ENCODE results near the gene PNISR. TPM values are rescaled to one million over a fixed set of nuclear protein-coding genes. Genes with fewer than 3 reads are reported as not detected.

The PNISR gene
- total and polyA plus RNA-seq, 2 of the 13 experiments (the other 11 are each of a cell fraction or from before 2014, with no cell fraction given): 43.0 to 48.0 TPM

GRCh38 chr6:99424761-99425646 is at the start of gene PNISR (continued):
- TF ChIP-seq NFAT5 (CRISPR knock-in tag; IDR thresholded peaks at IDR 0.05): no peak
- TF ChIP-seq, protein P1, sequence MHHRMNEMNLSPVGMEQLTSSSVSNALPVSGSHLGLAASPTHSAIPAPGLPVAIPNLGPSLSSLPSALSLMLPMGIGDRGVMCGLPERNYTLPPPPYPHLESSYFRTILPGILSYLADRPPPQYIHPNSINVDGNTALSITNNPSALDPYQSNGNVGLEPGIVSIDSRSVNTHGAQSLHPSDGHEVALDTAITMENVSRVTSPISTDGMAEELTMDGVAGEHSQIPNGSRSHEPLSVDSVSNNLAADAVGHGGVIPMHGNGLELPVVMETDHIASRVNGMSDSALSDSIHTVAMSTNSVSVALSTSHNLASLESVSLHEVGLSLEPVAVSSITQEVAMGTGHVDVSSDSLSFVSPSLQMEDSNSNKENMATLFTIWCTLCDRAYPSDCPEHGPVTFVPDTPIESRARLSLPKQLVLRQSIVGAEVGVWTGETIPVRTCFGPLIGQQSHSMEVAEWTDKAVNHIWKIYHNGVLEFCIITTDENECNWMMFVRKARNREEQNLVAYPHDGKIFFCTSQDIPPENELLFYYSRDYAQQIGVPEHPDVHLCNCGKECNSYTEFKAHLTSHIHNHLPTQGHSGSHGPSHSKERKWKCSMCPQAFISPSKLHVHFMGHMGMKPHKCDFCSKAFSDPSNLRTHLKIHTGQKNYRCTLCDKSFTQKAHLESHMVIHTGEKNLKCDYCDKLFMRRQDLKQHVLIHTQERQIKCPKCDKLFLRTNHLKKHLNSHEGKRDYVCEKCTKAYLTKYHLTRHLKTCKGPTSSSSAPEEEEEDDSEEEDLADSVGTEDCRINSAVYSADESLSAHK (CRISPR knock-in tag; IDR thresholded peaks at IDR 0.05; ENCODE audit: borderline replicate concordance): no peak
- peak; percentile 84 for TF ChIP-seq SALL1 (CRISPR knock-in tag; IDR thresholded peaks at IDR 0.05)
- TF ChIP-seq ZNF607 (CRISPR knock-in tag; IDR thresholded peaks at IDR 0.05; ENCODE audit: borderline replicate concordance): peak; percentile 62; the same call in 1 of the 2 replicates
- TF ChIP-seq ZFYVE20 (CRISPR knock-in tag; IDR thresholded peaks at IDR 0.05; ENCODE audit: borderline replicate concordance, low read depth): no peak
- no peak for TF ChIP-seq XBP1 (CRISPR knock-in tag; IDR thresholded peaks at IDR 0.05)
- TF ChIP-seq FOSL2 (CRISPR knock-in tag; IDR thresholded peaks at IDR 0.05): 0 out of 2 replicates have a peak, but pooled peaks have one; percentile 14
- no peak for TF ChIP-seq JDP2 (CRISPR knock-in tag; IDR thresholded peaks at IDR 0.05; ENCODE audit: borderline replicate concordance)
- TF ChIP-seq, protein P2, sequence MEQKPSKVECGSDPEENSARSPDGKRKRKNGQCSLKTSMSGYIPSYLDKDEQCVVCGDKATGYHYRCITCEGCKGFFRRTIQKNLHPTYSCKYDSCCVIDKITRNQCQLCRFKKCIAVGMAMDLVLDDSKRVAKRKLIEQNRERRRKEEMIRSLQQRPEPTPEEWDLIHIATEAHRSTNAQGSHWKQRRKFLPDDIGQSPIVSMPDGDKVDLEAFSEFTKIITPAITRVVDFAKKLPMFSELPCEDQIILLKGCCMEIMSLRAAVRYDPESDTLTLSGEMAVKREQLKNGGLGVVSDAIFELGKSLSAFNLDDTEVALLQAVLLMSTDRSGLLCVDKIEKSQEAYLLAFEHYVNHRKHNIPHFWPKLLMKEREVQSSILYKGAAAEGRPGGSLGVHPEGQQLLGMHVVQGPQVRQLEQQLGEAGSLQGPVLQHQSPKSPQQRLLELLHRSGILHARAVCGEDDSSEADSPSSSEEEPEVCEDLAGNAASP (CRISPR knock-in tag; IDR thresholded peaks at IDR 0.05; ENCODE audit: borderline replicate concordance): no peak
- TF ChIP-seq ATRX (CRISPR knock-in tag; IDR thresholded peaks at IDR 0.05; ENCODE audit: borderline replicate concordance): no peak
- TF ChIP-seq DBP (CRISPR knock-in tag; IDR thresholded peaks at IDR 0.05; ENCODE audit: not compliant biosample characterization): peak; percentile 12
- TF ChIP-seq ZNF160 (CRISPR knock-in tag; IDR thresholded peaks at IDR 0.05): peak; percentile 59; the same call in 1 of the 2 replicates
- TF ChIP-seq YY1 (IDR thresholded peaks at IDR 0.05; ENCODE audit: insufficient read depth, insufficient replicate concordance, low read depth, low read length): peak; percentile 97
- 0 out of 2 replicates have a peak, but pooled peaks have one; percentile 42 for TF ChIP-seq ZFP1 (CRISPR knock-in tag; IDR thresholded peaks at IDR 0.05)
- TF ChIP-seq HNRNPLL (IDR thresholded peaks at IDR 0.05; ENCODE audit: low read depth, low read length, poor library complexity, severe bottlenecking): peak; percentile 85
- TF ChIP-seq CREB1 (IDR thresholded peaks at IDR 0.05): peak; percentile 74
- peak; percentile 90 for TF ChIP-seq CREB1 (CRISPR knock-in tag; IDR thresholded peaks at IDR 0.05)
- TF ChIP-seq TGIF2 (CRISPR knock-in tag; IDR thresholded peaks at IDR 0.05): 0 out of 2 replicates have a peak, but pooled peaks have one; percentile 42
- TF ChIP-seq MXI1 (IDR thresholded peaks at IDR 0.05; ENCODE audit: borderline replicate concordance, low read depth, low read length): peak; percentile 78; the same call in 2 of the 3 replicates

All from HepG2 (cell line).